ENCODE data around the gene CGRRF1.

DNA sequence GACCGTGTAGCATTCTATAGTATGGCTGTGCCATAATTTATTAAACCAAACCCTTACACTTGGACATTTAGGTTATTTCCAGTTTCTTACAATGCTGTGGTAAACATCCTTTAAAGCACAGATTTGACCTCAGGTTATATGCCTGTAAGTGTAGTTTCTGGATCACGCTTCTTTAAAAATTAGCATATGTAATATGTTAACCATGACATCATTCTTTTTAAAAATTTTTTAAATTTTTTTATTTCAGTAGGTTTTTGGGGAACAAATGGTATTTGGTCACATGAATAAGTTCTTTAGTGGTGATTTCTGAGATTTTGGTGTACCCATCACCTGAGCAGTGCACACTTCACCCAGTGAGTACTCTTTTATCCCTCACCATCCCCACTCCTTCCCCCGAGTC lies 75.5 kb downstream of the CGRRF1 start:
- TF ChIP-seq POLR2AphosphoS5 (IDR thresholded peaks at IDR 0.05; ENCODE audit: low read depth, low read length) (no peak), TCF7L2 (IDR thresholded peaks at IDR 0.05; ENCODE audit: low read depth, low read length) (no peak)
- TF ChIP-seq, protein P1, sequence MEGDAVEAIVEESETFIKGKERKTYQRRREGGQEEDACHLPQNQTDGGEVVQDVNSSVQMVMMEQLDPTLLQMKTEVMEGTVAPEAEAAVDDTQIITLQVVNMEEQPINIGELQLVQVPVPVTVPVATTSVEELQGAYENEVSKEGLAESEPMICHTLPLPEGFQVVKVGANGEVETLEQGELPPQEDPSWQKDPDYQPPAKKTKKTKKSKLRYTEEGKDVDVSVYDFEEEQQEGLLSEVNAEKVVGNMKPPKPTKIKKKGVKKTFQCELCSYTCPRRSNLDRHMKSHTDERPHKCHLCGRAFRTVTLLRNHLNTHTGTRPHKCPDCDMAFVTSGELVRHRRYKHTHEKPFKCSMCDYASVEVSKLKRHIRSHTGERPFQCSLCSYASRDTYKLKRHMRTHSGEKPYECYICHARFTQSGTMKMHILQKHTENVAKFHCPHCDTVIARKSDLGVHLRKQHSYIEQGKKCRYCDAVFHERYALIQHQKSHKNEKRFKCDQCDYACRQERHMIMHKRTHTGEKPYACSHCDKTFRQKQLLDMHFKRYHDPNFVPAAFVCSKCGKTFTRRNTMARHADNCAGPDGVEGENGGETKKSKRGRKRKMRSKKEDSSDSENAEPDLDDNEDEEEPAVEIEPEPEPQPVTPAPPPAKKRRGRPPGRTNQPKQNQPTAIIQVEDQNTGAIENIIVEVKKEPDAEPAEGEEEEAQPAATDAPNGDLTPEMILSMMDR (IDR thresholded peaks at IDR 0.05) = no peak
- TF ChIP-seq, protein P2, sequence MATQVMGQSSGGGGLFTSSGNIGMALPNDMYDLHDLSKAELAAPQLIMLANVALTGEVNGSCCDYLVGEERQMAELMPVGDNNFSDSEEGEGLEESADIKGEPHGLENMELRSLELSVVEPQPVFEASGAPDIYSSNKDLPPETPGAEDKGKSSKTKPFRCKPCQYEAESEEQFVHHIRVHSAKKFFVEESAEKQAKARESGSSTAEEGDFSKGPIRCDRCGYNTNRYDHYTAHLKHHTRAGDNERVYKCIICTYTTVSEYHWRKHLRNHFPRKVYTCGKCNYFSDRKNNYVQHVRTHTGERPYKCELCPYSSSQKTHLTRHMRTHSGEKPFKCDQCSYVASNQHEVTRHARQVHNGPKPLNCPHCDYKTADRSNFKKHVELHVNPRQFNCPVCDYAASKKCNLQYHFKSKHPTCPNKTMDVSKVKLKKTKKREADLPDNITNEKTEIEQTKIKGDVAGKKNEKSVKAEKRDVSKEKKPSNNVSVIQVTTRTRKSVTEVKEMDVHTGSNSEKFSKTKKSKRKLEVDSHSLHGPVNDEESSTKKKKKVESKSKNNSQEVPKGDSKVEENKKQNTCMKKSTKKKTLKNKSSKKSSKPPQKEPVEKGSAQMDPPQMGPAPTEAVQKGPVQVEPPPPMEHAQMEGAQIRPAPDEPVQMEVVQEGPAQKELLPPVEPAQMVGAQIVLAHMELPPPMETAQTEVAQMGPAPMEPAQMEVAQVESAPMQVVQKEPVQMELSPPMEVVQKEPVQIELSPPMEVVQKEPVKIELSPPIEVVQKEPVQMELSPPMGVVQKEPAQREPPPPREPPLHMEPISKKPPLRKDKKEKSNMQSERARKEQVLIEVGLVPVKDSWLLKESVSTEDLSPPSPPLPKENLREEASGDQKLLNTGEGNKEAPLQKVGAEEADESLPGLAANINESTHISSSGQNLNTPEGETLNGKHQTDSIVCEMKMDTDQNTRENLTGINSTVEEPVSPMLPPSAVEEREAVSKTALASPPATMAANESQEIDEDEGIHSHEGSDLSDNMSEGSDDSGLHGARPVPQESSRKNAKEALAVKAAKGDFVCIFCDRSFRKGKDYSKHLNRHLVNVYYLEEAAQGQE (IDR thresholded peaks at IDR 0.05; ENCODE audit: insufficient read depth in 1 of 2, low read depth in 2 of 2, low read length in 1 of 2) = no peak

All from Panc1 (cell line).